ENCODE data around the gene GTF3C1. TPM values are rescaled to one million over a fixed set of nuclear protein-coding genes. Genes with fewer than 3 reads are reported as not detected.

The GTF3C1 gene
- total RNA-seq, 2 donors from 2014 or later: 38.7 to 161 TPM

GRCh38 chr16:27432558-27432957 lies 117.2 kb downstream of the GTF3C1 start:
- 5 to 28% methylated on average over 4 to 6 of the region's 6 CpGs for WGBS, 2 donors
- Histone ChIP-seq H3K4me1 (no peaks in the 10 kb centered on the region), H3K36me3 (replicated peaks in 1 of 2; ENCODE audit: insufficient read depth in 1 of 2, low read depth in 2 of 2) (no peaks in the 10 kb centered on the region), H3K27ac (no peak overlapping the region), H3K9me3 (no peaks in the 10 kb centered on the region), H3K4me3 (no peak overlapping the region), H3K27me3 (no peaks in the 10 kb centered on the region)
- intact Hi-C loops (cut with DNase I): no loop called here
- ATAC-seq: no peak
- no peak for DNase-seq
- TF ChIP-seq CTCF (IDR thresholded peaks at IDR 0.05): no peak
- TF ChIP-seq POLR2A (IDR thresholded peaks at IDR 0.05): no peak

- intact Hi-C loops (cut with DNase I): no loop called here
- no peaks in the 10 kb centered on the region for H3K27me3 ChIP-seq
- no peaks in the 10 kb centered on the region for H3K9me3 ChIP-seq
- no peaks in the 10 kb centered on the region for H3K36me3 ChIP-seq (replicated peaks in 1 of 2; ENCODE audit: insufficient read depth in 1 of 2, low read depth in 2 of 2)
- no peak overlapping the region for H3K27ac ChIP-seq
- no peak overlapping the region for H3K4me3 ChIP-seq
- ATAC-seq: no peak
- DNase-seq: no peak
- WGBS, 2 donors: 61 to 82% methylated on average over 10 to 14 of the region's 15 CpGs
- H3K4me1 ChIP-seq: no peaks in the 10 kb centered on the region
- TF ChIP-seq CTCF (IDR thresholded peaks at IDR 0.05) (no peak), POLR2A (IDR thresholded peaks at IDR 0.05) (no peak)
These were observed 117.8 kb downstream of the GTF3C1 start for GRCh38 chr16:27431773-27432532.

DNA sequence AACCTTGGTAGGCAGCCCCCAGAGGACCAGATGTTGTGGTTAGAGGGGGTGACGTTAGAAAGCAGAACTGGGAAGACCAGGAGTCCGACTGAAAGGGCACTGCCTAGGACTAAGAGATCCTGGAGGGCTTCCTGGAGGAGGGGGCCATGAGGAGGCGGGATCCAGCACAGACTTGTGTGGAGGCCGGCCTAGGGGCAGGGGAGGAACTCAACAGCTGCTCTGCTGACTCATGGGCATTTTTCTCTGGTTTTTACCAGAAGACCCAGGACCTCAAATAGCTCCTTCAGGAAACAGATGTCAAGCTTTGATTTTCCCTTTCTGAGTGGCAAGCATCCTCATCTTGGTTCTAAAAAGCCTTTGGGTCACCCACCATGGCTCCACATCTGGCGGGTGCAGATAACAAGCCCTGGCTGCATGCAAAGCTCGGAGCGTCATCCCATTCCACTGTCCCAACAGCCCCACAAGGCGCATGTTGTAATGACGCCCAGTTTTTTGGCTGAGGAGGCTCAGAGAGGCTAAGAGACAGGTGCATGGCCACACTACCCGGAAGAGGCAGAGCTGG lies 118.7 kb downstream of the GTF3C1 start:
- WGBS, 2 donors: 49 to 55% methylated on average over 9 to 10 of the region's 10 CpGs
- intact Hi-C loops (cut with DNase I): no loop called here
- H3K36me3 ChIP-seq (replicated peaks in 1 of 2; ENCODE audit: insufficient read depth in 1 of 2, low read depth in 2 of 2): no peaks in the 10 kb centered on the region
- no peaks in the 10 kb centered on the region for H3K27me3 ChIP-seq
- ATAC-seq: no peak
- no peak overlapping the region for H3K27ac ChIP-seq
- DNase-seq: no peak
- no peaks in the 10 kb centered on the region for H3K4me1 ChIP-seq
- no peaks in the 10 kb centered on the region for H3K9me3 ChIP-seq
- TF ChIP-seq POLR2A (IDR thresholded peaks at IDR 0.05) (no peak), CTCF (IDR thresholded peaks at IDR 0.05) (no peak)
- H3K4me3 ChIP-seq: no peak overlapping the region

DNA sequence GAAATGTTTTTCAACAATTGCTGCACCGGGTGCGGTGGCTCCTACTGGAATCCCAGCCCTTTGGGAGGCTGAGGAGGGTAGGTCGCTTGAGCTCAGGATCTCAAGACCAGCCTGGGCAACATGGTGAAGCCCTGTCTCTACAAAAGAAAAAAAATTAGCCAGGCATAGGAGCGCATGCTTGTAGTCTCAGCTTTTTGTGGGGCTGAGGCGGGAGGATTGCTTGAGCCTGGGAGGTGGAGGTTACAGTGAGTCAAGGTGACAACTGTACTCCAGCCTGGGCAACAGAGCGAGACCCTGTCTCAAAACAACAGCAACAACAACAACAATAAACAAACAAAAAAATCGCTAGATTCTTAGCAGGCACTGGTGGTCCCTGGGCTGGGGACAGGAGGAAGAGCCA lies 119.2 kb downstream of the GTF3C1 start:
- intact Hi-C loops (cut with DNase I): no loop called here
- no peak for DNase-seq
- Histone ChIP-seq H3K36me3 (replicated peaks in 1 of 2; ENCODE audit: insufficient read depth in 1 of 2, low read depth in 2 of 2) (no peaks in the 10 kb centered on the region), H3K27ac (no peak overlapping the region), H3K9me3 (no peaks in the 10 kb centered on the region), H3K4me1 (no peaks in the 10 kb centered on the region), H3K27me3 (no peaks in the 10 kb centered on the region), H3K4me3 (no peak overlapping the region)
- WGBS, 2 donors: 72 to 73% methylated on average over 7 of the region's 7 CpGs
- no peak for TF ChIP-seq CTCF (IDR thresholded peaks at IDR 0.05)
- no peak for TF ChIP-seq POLR2A (IDR thresholded peaks at IDR 0.05)
- ATAC-seq: no peak
